HG03196 (cell line): Measurements from ENCODE around the gene SRSF8.
"Not testable (repeated sequence)": the region's sequence is repeated elsewhere in the genome, so short reads cannot be mapped to it uniquely, and the experiment has no call there.

Experiments
- ATAC-seq: cut with Tn5 transposase; IDR thresholded peaks from one replicate; pipeline ENCODE4 v1.9.1; 2021; ENCODE audit not compliant: unreplicated experiment

The SRSF8 gene

GRCh38 chr11:95093548-95093947 lies 26.8 kb downstream of the SRSF8 start:
- ATAC-seq = no peak

DNA sequence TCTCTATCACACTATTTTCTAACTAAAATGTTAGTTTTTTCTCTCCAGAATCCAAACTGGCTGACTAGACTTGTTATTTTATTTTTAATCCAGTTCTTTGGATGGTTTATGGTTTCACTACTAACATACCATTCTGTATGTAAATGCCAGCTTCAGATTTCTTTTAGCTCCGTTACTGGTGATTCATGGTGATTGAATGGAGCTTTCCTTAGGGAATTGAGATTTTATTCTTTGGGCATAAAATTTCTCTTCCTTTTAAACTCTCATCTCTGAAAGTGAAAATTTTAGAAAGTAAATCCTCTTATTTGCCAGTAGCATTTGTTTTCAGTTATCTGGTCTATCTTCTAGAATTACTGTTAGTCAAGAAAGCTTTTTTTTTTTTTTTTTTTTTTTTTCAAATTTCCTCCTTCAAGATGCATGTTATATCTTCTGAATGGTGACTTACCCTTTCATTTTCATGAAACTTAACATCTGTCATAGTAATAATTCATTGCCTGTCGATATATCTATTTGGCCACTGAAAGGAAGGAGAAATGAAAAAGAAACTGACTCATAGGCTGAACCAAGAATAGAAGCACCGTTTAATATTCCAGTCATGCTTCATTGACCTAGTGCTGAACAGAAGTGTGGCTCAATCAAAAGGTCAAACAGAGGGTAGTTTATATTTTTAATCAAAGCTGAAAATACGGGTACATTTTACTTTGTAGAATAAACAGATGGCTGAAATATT lies 29.3 kb downstream of the SRSF8 start:
- ATAC-seq = peak; percentile 86

DNA sequence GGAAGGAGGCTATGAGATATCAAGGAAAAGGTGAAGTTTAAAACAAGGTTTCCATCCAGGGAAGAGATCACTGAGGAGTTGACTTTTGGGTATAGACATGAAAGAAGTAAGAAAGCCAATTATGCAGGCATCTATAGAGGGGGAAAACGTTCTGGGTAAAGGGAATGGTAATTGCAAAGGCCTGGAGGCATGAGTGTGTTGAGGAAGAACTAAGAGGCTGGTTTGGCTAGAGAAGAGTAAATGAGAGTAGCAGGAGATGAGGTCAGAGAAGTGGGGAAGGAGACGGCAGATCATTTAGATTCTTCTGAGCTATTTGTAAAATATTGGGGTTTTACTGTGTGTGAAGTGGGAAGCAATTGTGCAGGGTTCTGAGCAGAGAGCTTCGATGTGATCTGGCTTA lies 30.5 kb downstream of the SRSF8 start:
- no peak for ATAC-seq

- no peak for ATAC-seq
These were observed 32.1 kb downstream of the SRSF8 start for GRCh38 chr11:95098826-95099225.

DNA sequence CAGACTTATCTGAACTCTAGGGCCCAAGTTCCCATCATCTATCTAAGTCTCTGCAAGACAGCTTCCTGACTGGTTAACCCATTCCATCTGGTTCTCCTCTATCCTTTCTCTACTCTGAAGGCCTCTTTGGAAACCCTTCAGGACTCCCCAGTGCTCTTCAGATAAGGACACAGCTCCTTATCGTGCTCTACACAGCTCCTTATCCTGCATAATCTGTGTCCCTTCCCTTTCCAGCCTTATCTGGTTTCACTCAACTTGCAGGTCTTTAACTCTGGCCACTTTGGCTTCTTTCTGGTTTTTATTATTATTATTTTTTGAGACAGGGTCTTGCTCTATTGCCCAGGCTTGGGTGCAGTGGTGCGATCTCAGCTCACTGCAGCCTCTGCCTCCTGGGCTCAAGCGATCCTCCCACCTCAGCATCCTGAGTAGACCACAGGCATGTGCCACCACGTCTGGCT lies 33.5 kb downstream of the SRSF8 start:
- no peak for ATAC-seq

GRCh38 chr11:95100856-95101507 lies 34.3 kb downstream of the SRSF8 start:
- no peak for ATAC-seq

DNA sequence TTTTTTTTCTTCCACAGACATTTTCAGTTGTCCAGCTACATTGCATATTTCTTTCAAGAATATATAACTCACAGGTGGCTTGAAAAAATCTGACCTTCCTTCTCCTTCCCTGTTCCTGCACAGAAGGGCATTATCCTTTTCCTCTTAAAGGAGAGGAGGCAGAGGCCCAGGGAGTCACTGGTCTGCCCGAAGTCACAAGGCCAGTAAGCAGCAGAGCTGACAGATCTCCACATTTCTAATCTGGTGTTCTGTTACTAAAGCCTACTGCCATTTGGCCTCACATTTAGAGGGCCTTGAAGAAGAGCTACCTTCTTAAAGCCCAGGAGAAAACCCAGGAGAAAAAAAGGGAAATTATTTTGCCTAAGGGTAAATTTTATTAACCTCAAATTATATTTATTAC lies 35.2 kb downstream of the SRSF8 start:
- ATAC-seq = no peak

DNA sequence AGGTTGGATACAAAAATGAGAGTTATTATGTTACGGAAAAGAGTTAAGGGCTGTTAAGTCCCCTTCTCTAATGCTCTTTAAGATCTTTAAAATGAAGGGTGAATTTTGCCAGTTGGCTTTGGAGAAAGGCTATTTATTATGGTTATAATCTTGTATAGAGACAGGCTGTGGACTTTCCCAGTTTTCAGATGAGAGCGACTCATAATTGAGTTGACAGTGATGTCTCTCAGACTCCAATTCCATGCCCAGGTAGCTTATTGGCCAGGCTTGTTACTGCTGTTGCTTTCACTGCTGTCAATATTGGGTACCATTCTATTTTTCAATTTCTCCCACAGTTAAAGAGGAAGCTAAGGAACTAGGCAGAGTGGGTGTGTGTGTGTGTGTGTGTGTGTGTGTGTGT lies 36.0 kb downstream of the SRSF8 start:
- ATAC-seq = no peak

DNA sequence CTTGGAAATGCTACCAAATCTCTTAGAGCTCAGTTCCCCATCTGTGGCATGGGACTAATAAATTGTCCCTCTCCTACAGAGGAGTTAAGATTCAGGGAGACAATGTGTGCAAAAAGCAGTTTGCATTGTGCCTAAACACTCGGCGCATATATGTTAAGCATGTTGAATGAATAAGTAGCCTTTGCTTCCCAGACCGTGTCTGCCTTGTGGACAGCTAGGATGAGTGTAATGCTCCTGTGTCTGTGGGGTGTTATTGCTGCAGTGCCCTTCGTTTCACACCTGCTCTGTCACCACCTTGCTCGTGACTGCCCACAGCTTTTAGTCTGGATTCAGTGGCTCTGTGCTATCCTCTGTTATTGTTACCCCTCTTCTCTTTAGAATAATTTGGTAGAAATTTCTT lies 37.0 kb downstream of the SRSF8 start:
- no peak for ATAC-seq

- no peak for ATAC-seq
These were observed 37.6 kb downstream of the SRSF8 start for GRCh38 chr11:95104121-95104830.

GRCh38 chr11:95104856-95105255 lies 38.1 kb downstream of the SRSF8 start:
- ATAC-seq = no peak

DNA sequence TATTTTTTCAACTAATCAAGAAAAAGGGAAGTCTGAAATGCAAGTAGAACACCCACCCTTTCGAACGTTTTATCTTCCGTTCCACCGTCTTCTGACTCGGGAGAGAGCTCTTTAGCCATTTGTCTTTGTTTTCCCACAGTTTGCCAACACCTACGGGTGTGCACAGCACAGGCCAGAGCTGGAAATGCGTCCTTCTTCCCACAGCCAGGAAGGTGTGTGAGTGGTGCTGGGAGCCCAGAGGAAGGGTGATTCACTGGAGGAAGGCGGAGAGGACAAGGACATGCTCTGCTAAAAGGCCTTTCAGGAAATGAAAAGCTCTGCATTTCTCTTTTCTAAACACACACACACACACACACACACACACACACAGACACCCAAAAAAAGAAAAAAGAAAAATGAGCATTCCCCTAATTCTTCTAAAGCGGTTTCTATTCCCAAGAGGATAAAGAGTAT lies 41.5 kb downstream of the SRSF8 start:
- ATAC-seq = no peak

DNA sequence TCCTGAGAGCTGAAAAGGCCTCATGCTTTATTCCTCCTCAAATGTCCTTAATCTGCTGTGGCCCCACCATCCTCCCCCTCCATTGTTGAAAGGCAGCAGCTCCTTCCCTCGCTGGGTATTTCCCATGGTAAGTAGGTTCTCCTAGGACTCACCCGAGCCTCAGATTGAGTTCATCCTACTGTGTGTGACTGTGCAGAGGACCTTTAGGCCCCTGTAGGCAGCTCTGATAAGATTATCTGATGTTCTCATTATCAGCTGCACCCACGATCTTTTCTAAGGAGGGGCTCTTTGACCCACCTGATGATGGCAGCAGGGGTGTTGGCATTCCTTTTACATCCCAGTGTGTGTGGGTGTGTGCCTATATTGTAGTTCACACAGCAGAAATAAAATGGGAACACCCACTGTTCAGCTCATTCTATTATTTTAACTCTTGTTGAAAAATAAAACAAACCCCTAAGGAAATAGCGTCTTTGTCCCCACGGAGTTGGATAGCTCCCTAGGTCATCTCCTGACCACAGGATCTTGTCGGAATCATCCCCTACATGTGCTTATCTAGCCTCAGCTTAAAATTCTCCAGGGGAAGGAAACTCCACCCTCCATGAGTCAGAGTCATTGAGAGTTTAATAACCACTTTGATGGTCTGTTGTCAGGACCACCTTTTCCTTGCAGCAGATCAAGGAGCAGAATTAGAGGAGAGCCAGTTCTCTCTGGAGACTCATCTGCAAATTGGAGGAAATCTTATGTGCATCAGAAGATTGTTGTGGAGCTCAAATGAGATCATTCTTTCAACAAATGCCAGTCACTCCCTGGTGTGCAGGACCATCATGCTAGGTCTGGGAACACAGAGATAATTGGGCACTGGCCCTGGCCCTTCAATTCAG lies 42.2 kb downstream of the SRSF8 start:
- ATAC-seq = no peak

DNA sequence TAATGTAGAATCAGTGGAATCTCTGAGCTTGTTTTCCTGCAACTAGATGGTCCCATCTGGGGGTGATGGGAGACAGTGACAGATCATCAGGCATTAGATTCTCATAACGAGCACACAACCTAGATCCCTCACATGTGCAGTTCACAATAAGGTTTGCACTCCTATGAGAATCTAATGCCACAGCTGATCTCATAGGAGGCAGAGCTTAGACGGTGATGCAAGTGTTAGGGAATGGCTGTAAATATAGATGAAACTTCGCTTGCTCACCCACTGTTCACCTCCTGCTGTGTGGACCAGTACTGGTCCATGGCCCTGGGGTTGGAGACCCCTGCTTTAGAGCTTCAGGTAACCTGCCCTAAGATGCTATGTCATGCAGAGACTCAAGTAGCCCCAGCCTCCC lies 44.8 kb downstream of the SRSF8 start:
- not testable (repeated sequence) for ATAC-seq

DNA sequence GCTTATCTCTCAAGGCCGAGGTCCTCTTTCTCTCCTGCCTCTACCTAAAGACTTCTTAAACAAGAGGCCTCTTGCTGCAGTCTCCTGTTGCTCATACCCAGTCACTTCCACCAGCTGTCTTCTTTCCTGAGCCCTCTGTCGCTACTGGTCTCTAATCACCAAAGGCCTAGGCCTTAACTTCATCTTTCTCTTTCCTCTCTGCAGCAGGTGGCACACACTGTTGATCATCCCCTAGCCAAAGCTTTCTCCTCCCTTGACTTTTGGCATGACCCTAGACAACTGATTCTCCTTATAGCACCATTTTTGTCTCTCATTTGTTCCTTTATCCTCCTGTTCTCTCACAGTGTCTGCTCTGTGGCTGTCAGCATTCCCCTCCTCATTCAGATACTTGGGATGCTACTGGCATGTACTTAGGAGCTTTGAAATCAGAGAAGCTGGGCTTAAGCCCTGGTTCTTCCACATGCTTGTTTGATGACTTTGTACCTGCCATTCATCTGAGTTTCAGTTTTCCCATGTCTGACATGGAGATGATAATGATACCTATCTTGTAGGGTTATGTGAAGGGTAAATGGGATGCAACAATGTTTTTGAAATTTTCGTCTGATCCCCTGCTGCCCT lies 45.3 kb downstream of the SRSF8 start:
- ATAC-seq = no peak

DNA sequence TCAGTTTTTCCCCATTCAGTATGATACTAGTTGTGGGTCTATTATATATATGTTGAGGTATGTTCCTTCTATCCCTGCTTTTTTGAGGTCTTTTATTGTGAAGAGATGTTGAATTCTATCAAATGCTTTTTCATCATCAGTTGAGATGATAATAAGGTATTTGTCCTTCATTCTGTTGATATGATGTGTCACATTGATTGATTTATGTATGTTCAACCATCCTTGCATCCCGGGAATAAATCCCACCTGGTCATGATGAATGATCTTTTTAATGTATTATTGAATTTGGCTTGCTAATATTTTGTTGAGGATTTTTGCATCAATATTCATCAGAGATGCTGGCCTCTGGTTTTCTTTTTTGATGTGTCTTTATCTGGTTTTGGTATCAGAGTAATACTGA lies 48.9 kb downstream of the SRSF8 start:
- no peak for ATAC-seq

DNA sequence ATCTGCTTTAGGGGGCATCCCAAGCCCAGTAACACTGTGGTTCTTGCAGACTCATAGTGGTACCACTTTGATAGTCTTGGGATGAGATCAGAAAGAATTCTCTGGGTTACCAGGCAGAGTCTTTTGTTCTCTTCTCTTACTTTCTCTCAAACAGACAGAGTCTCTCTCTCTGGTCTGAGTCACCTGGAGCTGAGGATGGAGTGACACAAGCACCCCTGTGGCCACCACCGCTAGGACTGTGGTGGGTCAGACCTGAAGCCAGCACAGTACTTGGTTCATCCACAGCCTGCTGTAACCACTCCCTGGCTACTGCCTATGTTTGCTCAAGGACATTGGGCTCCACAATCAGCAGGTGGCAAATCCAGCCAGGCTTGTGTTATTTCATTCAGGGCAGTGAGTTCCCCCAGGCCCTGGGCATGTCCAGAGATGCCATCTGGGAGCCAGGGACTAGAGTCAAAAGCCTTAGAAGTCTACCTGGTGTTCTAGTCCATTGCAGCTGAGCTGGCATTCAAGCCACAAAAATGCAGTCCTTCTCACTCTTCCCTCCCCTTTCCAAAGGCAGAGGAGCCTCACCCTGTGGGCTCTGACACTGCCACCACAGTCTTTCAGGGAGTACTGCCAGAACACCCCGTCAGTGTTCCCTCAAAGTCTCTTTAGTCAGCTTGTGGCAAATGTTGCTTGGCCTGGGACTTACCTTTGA lies 52.8 kb downstream of the SRSF8 start:
- no peak for ATAC-seq
